IMR-90 (cell line): Measurements from ENCODE around the gene RFC2. TPM values are rescaled to one million over a fixed set of nuclear protein-coding genes. Genes with fewer than 3 reads are reported as not detected.

Source experiments
- ATAC-seq: fragments of 200-7000 bp; cut with Tn5 transposase; 2 replicates; pipeline ENCODE4 v1.9.1; 2020; ENCODE audit warnings: low read depth, mild to moderate bottlenecking, moderate library complexity
- BruUV-seq: library from RNA; stranded (reverse); fragments of 400-500 nt; replicated peaks from 2 replicates; lab custom pipeline; 2021; lab: Mats Ljungman, UMichigan
- CTCF ChIA-PET: fragments of 300-600 bp; formaldehyde crosslinking; extraction: SDS; loops from one replicate; lab custom pipeline; 2021; ENCODE audit warnings: antibody characterized with exemption; lab: Yijun Ruan, JAX
- POLR2A ChIA-PET: fragments of 300-600 bp; sonication (Branson Sonifier 250); formaldehyde crosslinking; loops from one replicate; lab custom pipeline; 2022; ENCODE audit warnings: antibody characterized with exemption; ENCODE audit not compliant: unreplicated experiment; lab: Charles Lee
- DNase-seq: peaks from one replicate; pipeline ENCODE4 v3.0.0; 2013
- H2AFZ ChIP-seq: replicated peaks from 2 replicates; pipeline ENCODE3; 2013; ENCODE audit warnings: low read length, mild to moderate bottlenecking; ENCODE audit not compliant: poor library complexity
- H2AK5ac ChIP-seq: 2 replicates; pipeline ENCODE4 v1.6.1; 2013; ENCODE audit warnings: low read depth, low read length, inconsistent platforms
- H2AK9ac ChIP-seq: replicated peaks from 2 replicates; pipeline ENCODE3; 2013; ENCODE audit warnings: mild to moderate bottlenecking, low read depth, low read length, moderate library complexity; ENCODE audit not compliant: poor library complexity
- H2BK120ac ChIP-seq: 2 replicates; pipeline ENCODE4 v1.6.1; 2013; ENCODE audit warnings: low read depth, low read length, inconsistent platforms
- H2BK15ac ChIP-seq: 3 replicates; pipeline ENCODE4 v1.6.1; 2013; ENCODE audit warnings: low read depth, low read length, inconsistent platforms
- H2BK20ac ChIP-seq: 2 replicates; pipeline ENCODE4 v1.6.1; 2013; ENCODE audit warnings: low read depth, mild to moderate bottlenecking, inconsistent platforms, low read length, moderate library complexity
- H2BK5ac ChIP-seq: 2 replicates; pipeline ENCODE4 v1.6.1; 2013; ENCODE audit warnings: mild to moderate bottlenecking, low read depth, low read length, inconsistent platforms; ENCODE audit not compliant: poor library complexity, severe bottlenecking
- H3K14ac ChIP-seq: replicated peaks from 2 replicates; pipeline ENCODE4 v1.6.1; 2013; ENCODE audit warnings: low read depth, low read length, inconsistent platforms
- H3K18ac ChIP-seq: 2 replicates; pipeline ENCODE4 v1.6.1; 2013; ENCODE audit warnings: low read depth, low read length, control low read depth
- H3K23ac ChIP-seq: 2 replicates; pipeline ENCODE4 v1.6.1; 2013; ENCODE audit warnings: low read depth, low read length, inconsistent platforms
- H3K27ac ChIP-seq: 2 replicates; pipeline ENCODE4 v1.5.1; 2013; ENCODE audit warnings: mild to moderate bottlenecking, control low read depth, low read length; ENCODE audit not compliant: insufficient read depth
- H3K27me3 ChIP-seq: 2 replicates; pipeline ENCODE4 v1.6.1; 2013; ENCODE audit warnings: low read length; ENCODE audit not compliant: control insufficient read depth, insufficient read depth
- H3K36me3 ChIP-seq: 2 replicates; pipeline ENCODE4 v1.6.1; 2013; ENCODE audit warnings: low read length, mixed read lengths; ENCODE audit not compliant: control insufficient read depth, insufficient read depth
- H3K4ac ChIP-seq: 2 replicates; pipeline ENCODE4 v1.6.1; 2013; ENCODE audit warnings: low read depth, low read length, inconsistent platforms
- H3K4me1 ChIP-seq: 2 replicates; pipeline ENCODE4 v1.6.1; 2013; ENCODE audit warnings: low read length, mixed read lengths; ENCODE audit not compliant: control insufficient read depth, insufficient read depth
- H3K4me2 ChIP-seq: 2 replicates; pipeline ENCODE4 v1.6.1; 2013; ENCODE audit warnings: low read depth, mild to moderate bottlenecking, control low read depth, low read length, moderate library complexity
- H3K4me3 ChIP-seq: 2 replicates; pipeline ENCODE4 v1.5.1; 2013; ENCODE audit warnings: low read depth, mild to moderate bottlenecking, control low read depth, low read length, moderate library complexity; ENCODE audit not compliant: insufficient read depth
- H3K56ac ChIP-seq: 2 replicates; pipeline ENCODE4 v1.6.1; 2013; ENCODE audit warnings: low read length, inconsistent platforms; ENCODE audit not compliant: insufficient read depth; ENCODE audit errors: extremely low read depth
- H3K79me1 ChIP-seq, 2 experiments: 2 replicates each; pipeline ENCODE4 v1.6.1; 2013; ENCODE audit warnings: low read length in 2 of 2, inconsistent platforms in 1 of 2, low read depth in 1 of 2
- H3K9ac ChIP-seq: 2 replicates; pipeline ENCODE4 v1.6.1; 2013; ENCODE audit warnings: low read depth, low read length, control low read depth
- H3K9me1 ChIP-seq: 2 replicates; pipeline ENCODE4 v1.6.1; 2013; ENCODE audit warnings: low read length, inconsistent platforms; ENCODE audit not compliant: insufficient read depth
- H3K9me3 ChIP-seq: 2 replicates; pipeline ENCODE4 v1.6.1; 2013; ENCODE audit warnings: low read length; ENCODE audit not compliant: control insufficient read depth, insufficient read depth
- H4K20me1 ChIP-seq: 2 replicates; pipeline ENCODE4 v1.6.1; 2013; ENCODE audit warnings: low read length, inconsistent platforms; ENCODE audit not compliant: insufficient read depth
- H4K5ac ChIP-seq: 2 replicates; pipeline ENCODE4 v1.6.1; 2013; ENCODE audit warnings: mild to moderate bottlenecking, low read depth, low read length, control low read depth
- H4K8ac ChIP-seq, 2 experiments: 2 replicates each; pipeline ENCODE4 v1.6.1; 2013; ENCODE audit warnings: low read depth in 2 of 2, low read length in 2 of 2, control low read depth in 1 of 2, inconsistent platforms in 1 of 2
- H4K91ac ChIP-seq: 2 replicates; pipeline ENCODE4 v1.6.1; 2013; ENCODE audit warnings: low read depth, low read length, inconsistent platforms; ENCODE audit not compliant: insufficient read depth
- CHD1 ChIP-seq: IDR thresholded peaks from 2 replicates; pipeline ENCODE4 v1.6.1; 2012; ENCODE audit warnings: low read depth, low read length, improper control_type of control experiment
- MXI1 ChIP-seq: IDR thresholded peaks from 2 replicates; pipeline ENCODE4 v1.6.1; 2012; ENCODE audit warnings: low read depth, mild to moderate bottlenecking, low read length, moderate library complexity, borderline replicate concordance
- NFE2L2 ChIP-seq: fragments of 150-350 bp; IDR thresholded peaks from 2 replicates; pipeline ENCODE4 v1.6.1; 2016; ENCODE audit warnings: low read depth, mild to moderate bottlenecking, low read length
- RAD21 ChIP-seq: IDR thresholded peaks from 2 replicates; pipeline ENCODE4 v1.6.1; 2012; ENCODE audit warnings: low read length, improper control_type of control experiment
- SMC3 ChIP-seq: fragments of 150-350 bp; IDR thresholded peaks from 2 replicates; pipeline ENCODE4 v1.6.1; 2016; ENCODE audit warnings: low read depth, mild to moderate bottlenecking, antibody characterized with exemption, low read length, moderate library complexity
- WGBS, 2 experiments: methylation state at CpG; one replicate each; pipeline versions ENCODE4 v1.1.5 to v1.1.7; 2013; ENCODE audit warnings: missing lambda C conversion rate in 2 of 2; ENCODE audit not compliant: insufficient read length in 1 of 2; ENCODE audit errors: extremely low coverage in 2 of 2; 5-methylcytosine and 5-hydroxymethylcytosine counted together
- dilution Hi-C: fragments of 300-500 bp; cut with HindIII; formaldehyde crosslinking; loops from one replicate; pipeline ENCODE4 v1.14.3; 2018; ENCODE audit warnings: low sequenced_read_pairs; ENCODE audit not compliant: unreplicated experiment
- in situ Hi-C: fragments of 300-500 bp; cut with MboI; formaldehyde crosslinking; loops from 3 replicates; pipeline ENCODE4 v1.14.3; 2019; ENCODE audit warnings: low sequenced_read_pairs, inconsistent platforms, mixed read lengths
- intact Hi-C: fragments of 100-400 bp; cut with micrococcal nuclease; formaldehyde crosslinking; loops from 2 replicates; pipeline ENCODE4 v1.10.0; 2022
- polyA plus RNA-seq, 3 experiments: library from polyadenylated mRNA; depleted of rRNA; stranded (reverse); fragments of >200 nt; gene quantifications; 2 replicates each; pipeline ENCODE4 v1.2.3, GENCODE V29; 2012; ENCODE audit warnings: low replicate concordance in 1 of 3
- total RNA-seq: library from RNA; depleted of rRNA; stranded (reverse); fragments of >200 nt; gene quantifications from 2 replicates; pipeline ENCODE4 v1.2.3, GENCODE V29; 2012

The RFC2 gene
- total and polyA plus RNA-seq, 2 of the 4 experiments (the other 2 are of a cell fraction), result 25.2 to 37.8 TPM

DNA sequence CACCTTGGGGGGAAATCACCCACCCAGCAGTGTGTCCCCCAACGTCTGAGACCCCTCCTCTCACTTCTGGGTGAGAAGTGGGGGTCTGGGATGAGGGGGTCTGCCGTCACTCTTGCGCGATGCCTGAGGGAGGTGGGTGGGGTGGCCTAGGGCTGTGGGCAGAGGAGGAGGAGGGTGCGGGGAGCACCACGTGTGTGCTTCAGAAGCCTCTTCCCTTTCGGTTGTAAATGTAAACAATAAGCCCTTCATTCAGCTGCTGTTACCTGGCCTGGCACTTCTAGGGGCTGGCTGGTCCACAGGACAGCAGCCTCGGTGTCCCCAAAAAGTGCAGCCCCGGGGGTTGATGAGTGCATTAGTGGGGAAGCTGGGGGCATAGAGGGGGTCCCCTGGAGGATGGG, 36.4 kb upstream of the RFC2 start:
- dilution Hi-C loops (no loop called here), in situ Hi-C loops (no loop called here), intact Hi-C loops (loop anchor here (2.0 to 5.0 kb wide), 2 partner anchors 36 to 83 kb away; partner anchors contain the start of gene RFC2)
- ATAC-seq (no peak), DNase-seq (no peak)
- Histone ChIP-seq H2BK5ac (peak overlapping the region; percentile 31), H2AK9ac (peak overlapping the region; percentile 99), H3K4me1 (peaks cover 29% of the 10 kb centered on the region), H3K27ac (peak overlapping the region; percentile 89), H3K79me1 (peaks cover 0 to 73% of the 10 kb centered on the region in 2 experiments), H3K4me2 (peak overlapping the region; percentile 80), H2BK15ac (no peak overlapping the region; the same call in 2 of the 3 replicates), H2BK120ac (peak overlapping the region; percentile 75; the same call in 1 of the 2 replicates), H3K4me3 (peak overlapping the region; percentile 96), H3K56ac (no peak overlapping the region; the same call in 1 of the 2 replicates), H3K14ac (peak overlapping the region; percentile 90), H2AK5ac (peak overlapping the region; percentile 89), H3K36me3 (no peaks in the 10 kb centered on the region), H4K20me1 (peaks cover 57% of the 10 kb centered on the region), H3K9me1 (peaks cover 27% of the 10 kb centered on the region), H3K27me3 (no peaks in the 10 kb centered on the region), H3K23ac (peak overlapping the region; percentile 64), H4K8ac (no peak overlapping the region), H2AFZ (peak overlapping the region; percentile 88), H2BK20ac (no peak overlapping the region), H4K91ac (peak overlapping the region; percentile 65; the same call in 1 of the 2 replicates), H3K9ac (peak overlapping the region; percentile 91), H3K18ac (peak overlapping the region; percentile 2; the same call in 1 of the 2 replicates), H3K4ac (peak overlapping the region; percentile 84), H3K9me3 (no peaks in the 10 kb centered on the region), H4K5ac (no peak overlapping the region)
- CTCF ChIA-PET, result no interaction called here
- BruUV-seq, result no TSS peak
- 10% methylated on average over 2 of the region's 9 CpGs; no CpG with 5 or more reads in 1 of the 2 experiments for WGBS, 2 experiments
- no peak for TF ChIP-seq CHD1
- TF ChIP-seq SMC3, result no peak
- TF ChIP-seq MXI1, result peak; percentile 75; the same call in 1 of the 2 replicates
- no peak for TF ChIP-seq RAD21
- TF ChIP-seq NFE2L2, result no peak
- POLR2A ChIA-PET, result no interaction called here
